Pancreas (tissue), 10 donors: ENCODE measurements around the gene C4B. TPM values are rescaled to one million over a fixed set of nuclear protein-coding genes. Genes with fewer than 3 reads are reported as not detected.
"Not testable (repeated sequence)": the region's sequence is repeated elsewhere in the genome, so short reads cannot be mapped to it uniquely, and the experiment has no call there.

Source experiments
- ATAC-seq, 4 donors: fragments of 200-7000 bp; cut with Tn5 transposase; one replicate each; pipeline versions ENCODE4 v1.8.0 to v1.9.1; 2020; ENCODE audit warnings: mild to moderate bottlenecking in 4 of 4, moderate library complexity in 4 of 4
- DNase-seq, 6 donors: peaks; one replicate each; pipeline ENCODE4 v3.0.0-alpha.2; 2020
- FAIRE-seq: peaks from 2 replicates; lab custom pipeline; 2012; peaks lifted over from hg19 to GRCh38; lab: Jason Lieb, UNC
- H3K27ac ChIP-seq, 4 donors: fragments of 200-600 bp; sonication (generic); 1 replicate in 3 of 4; 2 replicates in 1 of 4; pipeline versions ENCODE4 v1.5.0 to v1.8.0; 2020
- H3K27me3 ChIP-seq, 4 donors: fragments of 200-600 bp; one replicate each; pipeline ENCODE4 v1.8.0; 2021
- H3K36me3 ChIP-seq, 3 donors: fragments of 200-600 bp; sonication (generic) in 1 of 3; one replicate each; pipeline versions ENCODE4 v1.5.0 to v1.8.0; 2020 to 2021
- H3K4me1 ChIP-seq, 3 donors: fragments of 200-600 bp; one replicate each; pipeline ENCODE4 v1.8.0; 2021
- H3K4me3 ChIP-seq, 4 donors: fragments of 200-600 bp; sonication (generic) in 2 of 4; one replicate each; pipeline versions ENCODE4 v1.5.0 to v1.8.0; 2020 to 2021
- H3K9me3 ChIP-seq, 4 donors: fragments of 200-600 bp; one replicate each; pipeline ENCODE4 v1.8.0; 2021
- WGBS, 2 donors: extraction: QIAGEN DNeasy Blood & Tissue Kit; methylation state at CpG; one replicate each; pipeline ENCODE4 v1.1.7; 2013; 5-methylcytosine and 5-hydroxymethylcytosine counted together
- intact Hi-C, 3 donors: fragments of 100-400 bp; cut with DNase I; formaldehyde crosslinking; loops; one replicate each; pipeline versions ENCODE4 v1.11.1 to v1.14.2; 2022
- polyA plus RNA-seq, 2 donors: library from polyadenylated mRNA; stranded (reverse); fragments of 200-250 nt; gene quantifications; one replicate each; pipeline ENCODE4 v1.2.3, GENCODE V29; 2013
- total RNA-seq, 6 donors: library from RNA; stranded (reverse); fragmentation: NEBNext Ultra II Directional in 4 of 6; extraction: Animal tissue kit (Norgen Biotek cat#: 25700) in 4 of 6; gene quantifications; one replicate each; pipeline versions ENCODE4 v1.2.1 to v1.2.4, GENCODE V29; 2021 to 2023
- TF ChIP-seq, protein P1 (sequence below), 4 donors: fragments of 200-600 bp; sonication (generic) in 3 of 4; IDR thresholded peaks; one replicate each; pipeline versions ENCODE4 v1.5.0 to v1.8.0; 2021; ENCODE audit warnings: antibody characterized with exemption in 4 of 4
- donor health status: healthy with polysubstance abuse.
- donor health status: DM: no; HTN: no; CAD: no; lungs with moderate emphysema.
- donor health status: DM: no; HTN: no; CAD: no.
- donor health status: control.
- donor health status: control.
- donor health status: Bipolar disorder and iron deficiency.
- donor health status: DM: yes; HTN: yes; CAD: no.
- donor health status: DM: no; HTN: no; CAD: no.
- donor health status: DM: no; HTN: no; CAD: no.
- donor health status: DM: yes; HTN: yes; CAD: no.

C4B gene
- total and polyA plus RNA-seq, 8 donors = 15.3 to 665 (median 141) TPM

DNA sequence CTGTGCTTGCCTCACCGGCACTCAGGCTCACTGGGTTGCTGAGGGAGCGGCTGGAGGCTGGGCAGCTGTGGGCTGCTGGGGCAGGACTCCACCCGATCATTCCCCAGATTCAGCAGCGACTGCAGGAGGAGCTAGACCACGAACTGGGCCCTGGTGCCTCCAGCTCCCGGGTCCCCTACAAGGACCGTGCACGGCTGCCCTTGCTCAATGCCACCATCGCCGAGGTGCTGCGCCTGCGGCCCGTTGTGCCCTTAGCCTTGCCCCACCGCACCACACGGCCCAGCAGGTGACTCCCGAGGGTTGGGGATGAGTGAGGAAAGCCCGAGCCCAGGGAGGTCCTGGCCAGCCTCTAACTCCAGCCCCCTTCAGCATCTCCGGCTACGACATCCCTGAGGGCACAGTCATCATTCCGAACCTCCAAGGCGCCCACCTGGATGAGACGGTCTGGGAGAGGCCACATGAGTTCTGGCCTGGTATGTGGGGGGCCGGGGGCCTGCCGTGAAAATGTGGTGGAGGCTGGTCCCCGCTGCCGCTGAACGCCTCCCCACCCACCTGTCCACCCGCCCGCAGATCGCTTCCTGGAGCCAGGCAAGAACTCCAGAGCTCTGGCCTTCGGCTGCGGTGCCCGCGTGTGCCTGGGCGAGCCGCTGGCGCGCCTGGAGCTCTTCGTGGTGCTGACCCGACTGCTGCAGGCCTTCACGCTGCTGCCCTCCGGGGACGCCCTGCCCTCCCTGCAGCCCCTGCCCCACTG lies 25.9 kb downstream of the C4B start:
- H3K27me3 ChIP-seq, ATAC-seq, H3K4me3 ChIP-seq, FAIRE-seq, H3K27ac ChIP-seq, intact Hi-C loops, H3K4me1 ChIP-seq, H3K36me3 ChIP-seq, H3K9me3 ChIP-seq, DNase-seq: not testable (repeated sequence)
- WGBS, 2 donors = 64 to 79% methylated on average over 17 to 23 of the region's 43 CpGs

DNA sequence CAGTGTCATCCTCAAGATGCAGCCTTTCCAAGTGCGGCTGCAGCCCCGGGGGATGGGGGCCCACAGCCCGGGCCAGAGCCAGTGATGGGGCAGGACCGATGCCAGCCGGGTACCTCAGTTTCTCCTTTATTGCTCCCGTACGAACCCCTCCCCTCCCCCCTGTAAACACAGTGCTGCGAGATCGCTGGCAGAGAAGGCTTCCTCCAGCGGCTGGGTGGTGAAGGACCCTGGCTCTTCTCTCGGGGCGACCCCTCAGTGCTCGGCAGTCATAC lies 26.4 kb downstream of the C4B start:
- ATAC-seq, H3K36me3 ChIP-seq, DNase-seq, FAIRE-seq, H3K4me3 ChIP-seq, H3K9me3 ChIP-seq, H3K27me3 ChIP-seq, intact Hi-C loops, H3K4me1 ChIP-seq, H3K27ac ChIP-seq: not testable (repeated sequence)
- WGBS, 2 donors = 59 to 67% methylated on average over 4 to 5 of the region's 13 CpGs

DNA sequence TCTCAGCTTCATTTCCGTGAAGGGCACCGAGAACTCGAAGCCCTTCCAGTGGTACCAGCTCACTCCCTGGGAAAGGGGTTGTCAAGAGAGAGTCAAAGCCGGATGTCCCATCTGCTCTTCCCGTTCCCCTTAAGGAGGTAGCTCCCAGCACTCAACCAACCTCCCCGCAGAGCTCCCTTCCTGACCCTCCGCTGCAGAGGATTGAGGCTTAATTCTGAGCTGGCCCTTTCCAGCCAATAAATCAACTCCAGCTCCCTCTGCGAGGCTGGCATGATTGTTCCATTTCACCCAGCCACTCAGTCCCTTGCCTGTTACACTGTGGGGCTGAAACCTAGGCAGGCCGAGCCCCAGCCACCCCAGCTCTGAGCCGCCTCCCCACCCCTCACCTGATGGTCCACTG lies 26.8 kb downstream of the C4B start:
- DNase-seq, FAIRE-seq, intact Hi-C loops, H3K27ac ChIP-seq, H3K4me3 ChIP-seq, H3K27me3 ChIP-seq, H3K9me3 ChIP-seq, ATAC-seq, H3K36me3 ChIP-seq, H3K4me1 ChIP-seq: not testable (repeated sequence)
- 59 to 68% methylated on average over 5 to 6 of the region's 10 CpGs for WGBS, 2 donors

DNA sequence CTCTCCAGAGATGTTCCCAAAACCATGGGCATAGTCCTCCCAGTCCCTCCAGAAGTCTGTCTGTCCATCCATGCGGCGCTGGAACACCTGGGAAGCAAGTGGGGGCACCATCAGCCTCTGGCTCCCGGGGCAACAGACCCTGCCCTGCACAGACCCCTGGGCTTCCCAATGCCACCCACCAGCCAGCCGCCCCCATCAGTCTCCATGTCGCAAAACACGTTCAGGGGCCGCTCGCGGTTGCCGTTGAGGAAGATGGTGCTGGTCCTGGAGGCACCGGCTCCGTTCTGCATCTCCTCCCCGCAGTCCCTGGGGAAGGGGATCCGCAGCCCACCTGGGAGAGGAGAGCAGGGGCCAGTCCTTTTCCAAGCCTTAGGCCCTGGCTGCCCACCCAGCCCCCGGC lies 27.7 kb downstream of the C4B start:
- H3K27me3 ChIP-seq, H3K27ac ChIP-seq, H3K36me3 ChIP-seq, FAIRE-seq, H3K9me3 ChIP-seq, H3K4me3 ChIP-seq, H3K4me1 ChIP-seq, intact Hi-C loops, ATAC-seq: not testable (repeated sequence)
- DNase-seq = peak in 1 of 6 donors; percentile 49
- whole genome bisulfite sequencing, 2 donors = 78 to 88% methylated on average over 11 to 14 of the region's 15 CpGs

DNA sequence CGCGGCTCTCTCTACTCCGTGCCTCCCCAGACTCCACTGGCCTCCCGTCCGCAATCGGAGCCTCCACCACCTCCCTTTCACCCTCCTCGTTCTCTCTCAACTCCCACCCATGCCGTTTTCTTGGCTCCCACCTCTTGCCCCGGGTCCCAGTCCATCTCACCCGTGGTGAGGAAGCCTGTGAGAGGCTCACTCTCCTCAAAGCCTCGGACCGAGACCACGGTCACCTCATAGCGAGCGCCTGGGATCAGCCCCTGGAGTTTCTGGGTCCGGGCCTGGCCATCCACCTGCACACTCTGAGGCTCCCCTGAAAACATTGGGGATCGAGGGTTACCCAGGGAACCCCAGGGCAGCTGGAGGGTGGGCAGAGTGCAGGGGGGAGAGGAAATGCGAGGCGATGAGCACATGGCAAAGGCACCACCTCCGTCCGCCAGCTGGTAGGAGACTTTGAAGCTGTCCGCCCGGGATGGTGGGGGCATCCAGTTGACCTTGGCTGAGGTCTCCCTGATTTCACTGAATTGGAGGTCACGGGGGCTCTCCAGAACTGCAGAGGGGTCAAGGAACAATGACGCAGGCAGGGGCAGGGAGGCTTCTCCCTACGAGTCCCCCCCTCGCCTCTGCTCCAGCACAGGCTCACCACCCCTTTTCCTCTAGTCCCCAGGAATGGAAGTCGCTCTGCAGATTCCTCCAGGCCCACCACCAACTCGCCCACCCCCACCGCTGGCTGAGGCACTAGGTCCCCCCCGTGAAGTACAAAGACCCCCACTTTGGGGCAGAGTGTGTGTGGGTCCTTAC lies 29.2 kb downstream of the C4B start:
- intact Hi-C loops, DNase-seq, H3K9me3 ChIP-seq, H3K36me3 ChIP-seq, H3K4me3 ChIP-seq, H3K4me1 ChIP-seq, H3K27me3 ChIP-seq, FAIRE-seq, ATAC-seq, H3K27ac ChIP-seq: not testable (repeated sequence)
- WGBS, 2 donors = 60 to 82% methylated on average over 13 to 17 of the region's 31 CpGs

DNA sequence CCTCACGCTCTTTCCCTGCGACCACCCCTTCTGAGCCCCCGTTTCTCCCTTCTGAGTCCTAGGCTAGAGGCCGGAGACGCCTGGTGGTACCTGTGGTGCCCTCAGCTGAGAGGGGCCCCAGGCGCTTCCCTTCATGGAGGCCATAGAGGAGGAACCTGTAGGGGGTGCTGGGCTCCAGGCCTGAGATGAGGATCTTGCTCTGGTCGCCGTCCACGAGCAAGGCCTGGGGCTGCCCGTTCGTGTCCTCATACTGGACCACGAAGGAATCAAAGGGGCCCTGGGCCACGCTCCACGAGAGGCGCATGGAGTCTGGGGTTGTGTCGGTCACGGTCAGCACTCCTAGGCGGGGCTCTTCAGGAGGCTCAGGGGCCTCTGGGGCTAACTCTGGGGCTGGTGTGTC lies 30.3 kb downstream of the C4B start:
- H3K4me3 ChIP-seq, DNase-seq, FAIRE-seq, intact Hi-C loops, H3K9me3 ChIP-seq, H3K27ac ChIP-seq, H3K36me3 ChIP-seq, H3K4me1 ChIP-seq, H3K27me3 ChIP-seq, ATAC-seq: not testable (repeated sequence)
- 76 to 85% methylated on average over 10 to 13 of the region's 18 CpGs for WGBS, 2 donors

DNA sequence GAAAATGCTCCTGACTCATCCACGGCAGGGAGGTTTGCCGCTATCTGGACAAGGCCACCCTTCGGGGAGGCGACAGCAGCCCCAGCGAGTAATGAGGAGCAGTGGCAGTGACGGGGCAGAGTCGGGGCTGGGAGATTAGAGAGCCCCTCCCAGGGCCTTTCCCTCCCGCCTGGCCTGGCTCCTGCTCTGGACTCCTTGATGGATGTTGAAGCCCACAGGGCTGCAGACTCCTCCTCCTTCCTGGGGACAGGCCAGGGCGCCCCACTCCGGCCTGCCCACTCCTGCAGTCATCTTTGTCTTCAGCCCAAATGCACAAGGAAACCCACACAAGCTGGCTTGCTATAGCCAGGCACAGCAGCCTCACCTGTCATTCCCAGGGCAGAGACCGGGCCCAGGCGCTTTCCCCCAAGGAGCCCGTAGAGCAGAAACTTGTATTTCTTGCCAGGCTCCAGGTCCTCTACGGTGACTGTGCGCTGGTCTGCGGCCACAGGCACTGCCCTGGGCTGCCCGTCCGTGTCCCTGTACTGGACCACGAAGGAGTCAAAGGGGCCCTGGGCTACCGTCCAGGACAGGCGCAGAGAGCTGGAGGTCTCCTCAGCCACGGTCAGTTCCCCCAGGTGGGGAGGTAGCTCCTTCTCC lies 31.3 kb downstream of the C4B start:
- no peak for DNase-seq

More for the DNA sequence above, 31.3 kb downstream of the C4B start:
- no peak for ATAC-seq
- Histone ChIP-seq H3K27me3 (no peaks in the 10 kb centered on the region), H3K27ac (no peak overlapping the region), H3K36me3 (no peaks in the 10 kb centered on the region), H3K4me1 (no peaks in the 10 kb centered on the region), H3K4me3 (no peak overlapping the region), H3K9me3 (no peaks in the 10 kb centered on the region)
- no peak for FAIRE-seq
- TF ChIP-seq, protein P1, sequence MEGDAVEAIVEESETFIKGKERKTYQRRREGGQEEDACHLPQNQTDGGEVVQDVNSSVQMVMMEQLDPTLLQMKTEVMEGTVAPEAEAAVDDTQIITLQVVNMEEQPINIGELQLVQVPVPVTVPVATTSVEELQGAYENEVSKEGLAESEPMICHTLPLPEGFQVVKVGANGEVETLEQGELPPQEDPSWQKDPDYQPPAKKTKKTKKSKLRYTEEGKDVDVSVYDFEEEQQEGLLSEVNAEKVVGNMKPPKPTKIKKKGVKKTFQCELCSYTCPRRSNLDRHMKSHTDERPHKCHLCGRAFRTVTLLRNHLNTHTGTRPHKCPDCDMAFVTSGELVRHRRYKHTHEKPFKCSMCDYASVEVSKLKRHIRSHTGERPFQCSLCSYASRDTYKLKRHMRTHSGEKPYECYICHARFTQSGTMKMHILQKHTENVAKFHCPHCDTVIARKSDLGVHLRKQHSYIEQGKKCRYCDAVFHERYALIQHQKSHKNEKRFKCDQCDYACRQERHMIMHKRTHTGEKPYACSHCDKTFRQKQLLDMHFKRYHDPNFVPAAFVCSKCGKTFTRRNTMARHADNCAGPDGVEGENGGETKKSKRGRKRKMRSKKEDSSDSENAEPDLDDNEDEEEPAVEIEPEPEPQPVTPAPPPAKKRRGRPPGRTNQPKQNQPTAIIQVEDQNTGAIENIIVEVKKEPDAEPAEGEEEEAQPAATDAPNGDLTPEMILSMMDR (IDR thresholded peaks at IDR 0.05) = no peak
- intact Hi-C loops = no loop called here
- WGBS, 2 donors = 72 to 78% methylated on average over 22 of the region's 22 CpGs
